CD4-positive, alpha-beta memory T cell (primary cell): ENCODE results near the gene HNRNPAB. TPM values are rescaled to one million over a fixed set of nuclear protein-coding genes. Genes with fewer than 3 reads are reported as not detected.
"Not testable (repeated sequence)": the region's sequence is repeated elsewhere in the genome, so short reads cannot be mapped to it uniquely, and the experiment has no call there.

Source experiments
- CTCF ChIA-PET: fragments of 350-600 bp; sonication (Branson Sonifier 250); formaldehyde crosslinking; loops from one replicate; lab custom pipeline; 2021; ENCODE audit warnings: inconsistent platforms; ENCODE audit not compliant: partially characterized antibody; lab: Charles Lee
- POLR2A ChIA-PET: fragments of 350-600 bp; sonication (Branson Sonifier 250); formaldehyde crosslinking; loops from one replicate; lab custom pipeline; 2021; ENCODE audit not compliant: partially characterized antibody; lab: Charles Lee
- DNase-seq, 5 donors: peaks; one replicate each; pipeline versions ENCODE4 v3.0.0 to v3.0.0-alpha.2; 2020 to 2022; ENCODE audit warnings: mixed read lengths in 1 of 5
- H3K27ac ChIP-seq: one replicate; pipeline ENCODE4 v1.7.0; 2013; ENCODE audit warnings: low read depth, low read length
- H3K27me3 ChIP-seq: 2 replicates; pipeline ENCODE4 v1.7.0; 2013; ENCODE audit warnings: mild to moderate bottlenecking, low read length, moderate library complexity; ENCODE audit not compliant: insufficient read depth
- H3K36me3 ChIP-seq: 2 replicates; pipeline ENCODE4 v1.7.0; 2013; ENCODE audit warnings: mild to moderate bottlenecking, low read length, moderate library complexity; ENCODE audit not compliant: insufficient read depth
- H3K4me1 ChIP-seq: 2 replicates; pipeline ENCODE4 v1.7.0; 2013; ENCODE audit warnings: mild to moderate bottlenecking, low read length, moderate library complexity; ENCODE audit not compliant: insufficient read depth
- H3K4me3 ChIP-seq, 2 donors: one replicate each; pipeline ENCODE4 v1.7.0; 2013; ENCODE audit warnings: low read length in 2 of 2, mild to moderate bottlenecking in 1 of 2
- H3K9me3 ChIP-seq, 2 donors: one replicate each; pipeline ENCODE4 v1.7.0; 2013; ENCODE audit warnings: low read length in 2 of 2, control low read depth in 1 of 2; ENCODE audit not compliant: control insufficient read depth in 1 of 2
- H3K27ac Mint-ChIP-seq, 7 donors: one replicate each; pipeline ENCODE4 v1.8.0; 2020 to 2021; ENCODE audit warnings: mixed read lengths in 7 of 7, mild to moderate bottlenecking in 6 of 7, inconsistent platforms in 3 of 7, moderate library complexity in 3 of 7
- H3K27me3 Mint-ChIP-seq, 2 donors: one replicate each; pipeline ENCODE4 v1.8.0; 2020 to 2021; ENCODE audit warnings: mixed read lengths in 2 of 2
- H3K36me3 Mint-ChIP-seq, 2 donors: one replicate each; pipeline ENCODE4 v1.8.0; 2020 to 2021; ENCODE audit warnings: mixed read lengths in 2 of 2, inconsistent platforms in 1 of 2, mild to moderate bottlenecking in 1 of 2
- H3K4me1 Mint-ChIP-seq, 4 donors: one replicate each; pipeline ENCODE4 v1.8.0; 2020 to 2021; ENCODE audit warnings: mixed read lengths in 4 of 4, mild to moderate bottlenecking in 1 of 4
- H3K4me3 Mint-ChIP-seq, 8 donors: one replicate each; pipeline ENCODE4 v1.8.0; 2020 to 2021; ENCODE audit warnings: mixed read lengths in 8 of 8, mild to moderate bottlenecking in 7 of 8, moderate library complexity in 6 of 8, inconsistent platforms in 3 of 8
- H3K9me3 Mint-ChIP-seq, 8 donors: one replicate each; pipeline ENCODE4 v1.8.0; 2020 to 2021; ENCODE audit warnings: mixed read lengths in 8 of 8, mild to moderate bottlenecking in 5 of 8, inconsistent platforms in 3 of 8, moderate library complexity in 1 of 8
- intact Hi-C: fragments of 100-400 bp; cut with micrococcal nuclease; formaldehyde crosslinking; loops from one replicate; pipeline ENCODE4 v1.15.1; 2023
- polyA plus RNA-seq, 2 donors: library from polyadenylated mRNA; unstranded; fragments of 300-500 nt; fragmentation: Illumina TruSeq; gene quantifications; one replicate each; pipeline ENCODE4 v1.2.3, GENCODE V29; 2021
- total RNA-seq, 2 experiments: library from RNA; stranded (reverse); gene quantifications; one replicate each; pipeline ENCODE4 v1.2.3, GENCODE V29; 2021

HNRNPAB gene
- total and polyA plus RNA-seq, 4 experiments from 2014 or later = 29.4 to 85.3 (median 78.7) TPM

- no peak overlapping the region for H3K27ac Mint-ChIP-seq
- ChIA-PET POLR2A (no interaction called here), CTCF (no interaction called here)
- H3K27ac ChIP-seq = no peak overlapping the region
- H3K36me3 Mint-ChIP-seq = no peaks in the 10 kb centered on the region
- no peak overlapping the region for H3K4me3 ChIP-seq
- H3K9me3 Mint-ChIP-seq = no peaks in the 10 kb centered on the region
- peaks cover 7 to 23% (median 15%) of the 10 kb centered on the region in 4 donors for H3K4me1 Mint-ChIP-seq
- no peaks in the 10 kb centered on the region for H3K27me3 ChIP-seq
- intact Hi-C loops = no loop called here
- no peak overlapping the region for H3K4me3 Mint-ChIP-seq
- no peak for DNase-seq
- H3K27me3 Mint-ChIP-seq = peaks cover 6 to 7% of the 10 kb centered on the region in 2 donors
- peaks cover 5% of the 10 kb centered on the region for H3K4me1 ChIP-seq
- no peaks in the 10 kb centered on the region for H3K9me3 ChIP-seq
- H3K36me3 ChIP-seq = no peaks in the 10 kb centered on the region
Observed at GRCh38 chr5:178196281-178196812, 8.0 kb upstream of the HNRNPAB start.

GRCh38 chr5:178196986-178197385 lies 7.3 kb upstream of the HNRNPAB start:
- ChIA-PET CTCF (no interaction called here), POLR2A (no interaction called here)
- Mint-ChIP-seq H3K27me3 (peaks cover 6 to 7% of the 10 kb centered on the region in 2 donors), H3K4me1 (peaks cover 7 to 23% (median 15%) of the 10 kb centered on the region in 4 donors), H3K9me3 (no peaks in the 10 kb centered on the region), H3K4me3 (no peak overlapping the region), H3K36me3 (no peaks in the 10 kb centered on the region), H3K27ac (no peak overlapping the region)
- H3K27me3 ChIP-seq = no peaks in the 10 kb centered on the region
- H3K36me3 ChIP-seq = no peaks in the 10 kb centered on the region
- H3K9me3 ChIP-seq = no peaks in the 10 kb centered on the region
- H3K4me1 ChIP-seq = peaks cover 5% of the 10 kb centered on the region
- intact Hi-C loops = no loop called here
- no peak overlapping the region for H3K4me3 ChIP-seq
- H3K27ac ChIP-seq = no peak overlapping the region
- DNase-seq = no peak

GRCh38 chr5:178198151-178198550 lies 6.2 kb upstream of the HNRNPAB start:
- DNase-seq, H3K36me3 ChIP-seq, POLR2A ChIA-PET, H3K9me3 ChIP-seq, intact Hi-C loops, H3K9me3 Mint-ChIP-seq, H3K27me3 Mint-ChIP-seq, H3K4me1 ChIP-seq, H3K4me3 Mint-ChIP-seq, H3K27me3 ChIP-seq, H3K36me3 Mint-ChIP-seq, H3K27ac Mint-ChIP-seq, H3K27ac ChIP-seq, H3K4me3 ChIP-seq: not testable (repeated sequence)
- CTCF ChIA-PET = interaction anchor here (0.7 kb wide), 1 partner anchor 40 kb away, joined by 4 read pairs; no protein-coding TSS in a partner anchor
- peaks cover 6 to 18% (median 11%) of the 10 kb centered on the region in 4 donors for H3K4me1 Mint-ChIP-seq

- intact Hi-C loops = no loop called here
- ChIA-PET CTCF (interaction anchor here (0.7 kb wide), 1 partner anchor 39 kb away, joined by 4 read pairs; no protein-coding TSS in a partner anchor), POLR2A (no interaction called here)
- no peak overlapping the region for H3K4me3 Mint-ChIP-seq
- peaks cover 5% of the 10 kb centered on the region for H3K4me1 ChIP-seq
- no peak overlapping the region for H3K4me3 ChIP-seq
- peaks cover 0 to under 1% (median 0%) of the 10 kb centered on the region in 8 donors for H3K9me3 Mint-ChIP-seq
- H3K9me3 ChIP-seq = no peaks in the 10 kb centered on the region
- no peak overlapping the region for H3K27ac Mint-ChIP-seq
- peaks cover 0 to 6% of the 10 kb centered on the region in 2 donors for H3K27me3 Mint-ChIP-seq
- H3K27ac ChIP-seq = no peak overlapping the region
- H3K36me3 ChIP-seq = no peaks in the 10 kb centered on the region
- no peaks in the 10 kb centered on the region for H3K27me3 ChIP-seq
- DNase-seq = no peak
- no peaks in the 10 kb centered on the region for H3K36me3 Mint-ChIP-seq
- H3K4me1 Mint-ChIP-seq = peaks cover 2 to 13% (median 7%) of the 10 kb centered on the region in 4 donors
Observed at GRCh38 chr5:178198706-178199105, 5.6 kb upstream of the HNRNPAB start.

- Mint-ChIP-seq H3K27ac (no peak overlapping the region), H3K9me3 (peaks cover 0 to 5% (median 0%) of the 10 kb centered on the region in 8 donors), H3K4me3 (peak overlapping the region in 1 of 8 donors; percentile 25), H3K36me3 (peaks cover 3% of the 10 kb centered on the region in 2 donors), H3K27me3 (peaks cover 2 to 5% of the 10 kb centered on the region in 2 donors), H3K4me1 (peaks cover 0 to 8% (median 1%) of the 10 kb centered on the region in 4 donors)
- ChIA-PET POLR2A (no interaction called here), CTCF (no interaction called here)
- Histone ChIP-seq H3K27ac (no peak overlapping the region), H3K4me3 (no peak overlapping the region), H3K9me3 (no peaks in the 10 kb centered on the region), H3K36me3 (no peaks in the 10 kb centered on the region), H3K4me1 (no peaks in the 10 kb centered on the region), H3K27me3 (no peaks in the 10 kb centered on the region)
- DNase-seq = no peak
- intact Hi-C loops = no loop called here
Observed at GRCh38 chr5:178199581-178200434, 4.5 kb upstream of the HNRNPAB start.

- Histone ChIP-seq H3K36me3 (no peaks in the 10 kb centered on the region), H3K27ac (no peak overlapping the region), H3K4me1 (peaks cover 10% of the 10 kb centered on the region), H3K27me3 (no peaks in the 10 kb centered on the region), H3K9me3 (no peaks in the 10 kb centered on the region), H3K4me3 (no peak overlapping the region)
- no peak for DNase-seq
- ChIA-PET POLR2A (interaction anchor here (1.2 kb wide), 1 partner anchor 48 kb away, joined by 3 read pairs; the partner anchor contains the start of gene NHP2), CTCF (no interaction called here)
- Mint-ChIP-seq H3K4me1 (peaks cover 5 to 17% (median 9%) of the 10 kb centered on the region in 4 donors), H3K27me3 (peaks cover 2% of the 10 kb centered on the region in 2 donors), H3K36me3 (peaks cover 8 to 14% of the 10 kb centered on the region in 2 donors), H3K4me3 (peak overlapping the region in 3 of 8 donors; percentile 15 to 59 (median 52)), H3K27ac (peak overlapping the region in 1 of 7 donors; percentile 55), H3K9me3 (peaks cover 0 to 5% (median 0%) of the 10 kb centered on the region in 8 donors)
- intact Hi-C loops = no loop called here
Observed at GRCh38 chr5:178201221-178201926, 3.0 kb upstream of the HNRNPAB start.

- intact Hi-C loops = no loop called here
- H3K27ac Mint-ChIP-seq = peak overlapping the region in 1 of 7 donors; percentile 55
- peaks cover 0 to 5% (median 0%) of the 10 kb centered on the region in 8 donors for H3K9me3 Mint-ChIP-seq
- peak overlapping the region in 6 of 8 donors; percentile 11 to 59 (median 24) for H3K4me3 Mint-ChIP-seq
- H3K4me3 ChIP-seq = no peak overlapping the region
- no peaks in the 10 kb centered on the region for H3K27me3 ChIP-seq
- H3K36me3 Mint-ChIP-seq = peaks cover 8 to 18% of the 10 kb centered on the region in 2 donors
- peaks cover 4% of the 10 kb centered on the region for H3K36me3 ChIP-seq
- peaks cover 15% of the 10 kb centered on the region for H3K4me1 ChIP-seq
- DNase-seq = no peak
- peaks cover 8 to 22% (median 13%) of the 10 kb centered on the region in 4 donors for H3K4me1 Mint-ChIP-seq
- peaks cover 2% of the 10 kb centered on the region in 2 donors for H3K27me3 Mint-ChIP-seq
- POLR2A ChIA-PET = interaction anchor here (1.2 kb wide), 1 partner anchor 48 kb away, joined by 3 read pairs; the partner anchor contains the start of gene NHP2
- H3K9me3 ChIP-seq = no peaks in the 10 kb centered on the region
- CTCF ChIA-PET = no interaction called here
- H3K27ac ChIP-seq = no peak overlapping the region
Observed at GRCh38 chr5:178201927-178202235, 2.5 kb upstream of the HNRNPAB start.
